ENCODE results near the gene VIT. TPM values are rescaled to one million over a fixed set of nuclear protein-coding genes. Genes with fewer than 3 reads are reported as not detected.

VIT gene
- polyA plus RNA-seq, 1 experiment: not detected

- DNase-seq (ENCODE audit: low read depth, low spot score): no peak
- CTCF ChIA-PET: no interaction called here
- H3K9me3 ChIP-seq (ENCODE audit: control insufficient read depth, insufficient read depth, low read length): no peaks in the 10 kb centered on the region
- no peak overlapping the region for H3K27ac ChIP-seq (ENCODE audit: low read depth, low read length)
- H3K4me3 ChIP-seq (ENCODE audit: low read depth, low read length): no peak overlapping the region
- no peak for TF ChIP-seq CTCF (IDR thresholded peaks at IDR 0.05; ENCODE audit: low read depth, low read length)
- peaks cover 6% of the 10 kb centered on the region for H3K27me3 ChIP-seq (ENCODE audit: control insufficient read depth, insufficient read depth, low read length)
- POLR2A ChIA-PET: no interaction called here
Observed at GRCh38 chr2:36741188-36741837, 44.8 kb downstream of the VIT start.

GRCh38 chr2:36743954-36744353, 47.4 kb downstream of the VIT start:
- POLR2A ChIA-PET: no interaction called here
- Histone ChIP-seq H3K27ac (ENCODE audit: low read depth, low read length) (no peak overlapping the region), H3K27me3 (ENCODE audit: control insufficient read depth, insufficient read depth, low read length) (peaks cover 5% of the 10 kb centered on the region), H3K4me3 (ENCODE audit: low read depth, low read length) (no peak overlapping the region), H3K9me3 (ENCODE audit: control insufficient read depth, insufficient read depth, low read length) (no peaks in the 10 kb centered on the region)
- TF ChIP-seq CTCF (IDR thresholded peaks at IDR 0.05; ENCODE audit: low read depth, low read length): no peak
- CTCF ChIA-PET: no interaction called here
- DNase-seq (ENCODE audit: low read depth, low spot score): no peak

- Histone ChIP-seq H3K27me3 (ENCODE audit: control insufficient read depth, insufficient read depth, low read length) (peaks cover 8% of the 10 kb centered on the region), H3K27ac (ENCODE audit: low read depth, low read length) (no peak overlapping the region), H3K4me3 (ENCODE audit: low read depth, low read length) (no peak overlapping the region), H3K9me3 (ENCODE audit: control insufficient read depth, insufficient read depth, low read length) (no peaks in the 10 kb centered on the region)
- DNase-seq (ENCODE audit: low read depth, low spot score): no peak
- TF ChIP-seq CTCF (IDR thresholded peaks at IDR 0.05; ENCODE audit: low read depth, low read length): no peak
- CTCF ChIA-PET: interaction anchor here (0.7 to 1.3 kb wide), 4 partner anchors 31 to 776 kb away, joined by 3 read pairs; no protein-coding TSS in a partner anchor
- POLR2A ChIA-PET: no interaction called here
Observed at GRCh38 chr2:36748166-36748565, 51.7 kb downstream of the VIT start.

- no peak for TF ChIP-seq CTCF (IDR thresholded peaks at IDR 0.05; ENCODE audit: low read depth, low read length)
- no peak overlapping the region for H3K27ac ChIP-seq (ENCODE audit: low read depth, low read length)
- DNase-seq (ENCODE audit: low read depth, low spot score): no peak
- H3K9me3 ChIP-seq (ENCODE audit: control insufficient read depth, insufficient read depth, low read length): no peaks in the 10 kb centered on the region
- H3K27me3 ChIP-seq (ENCODE audit: control insufficient read depth, insufficient read depth, low read length): peaks cover 10% of the 10 kb centered on the region
- CTCF ChIA-PET: interaction anchor here (0.6 to 1.4 kb wide), 3 partner anchors 29 to 73 kb away, joined by 3 to 4 read pairs (median 4); no protein-coding TSS in a partner anchor
- H3K4me3 ChIP-seq (ENCODE audit: low read depth, low read length): no peak overlapping the region
- POLR2A ChIA-PET: no interaction called here
Observed at GRCh38 chr2:36750101-36750500, 53.6 kb downstream of the VIT start.

GRCh38 chr2:36753706-36754221, 57.3 kb downstream of the VIT start:
- CTCF ChIA-PET: interaction anchor here (0.6 kb wide), 1 partner anchor 561 kb away, joined by 3 read pairs; no protein-coding TSS in a partner anchor
- no peak for DNase-seq (ENCODE audit: low read depth, low spot score)
- Histone ChIP-seq H3K4me3 (ENCODE audit: low read depth, low read length) (no peak overlapping the region), H3K27me3 (ENCODE audit: control insufficient read depth, insufficient read depth, low read length) (peaks cover 10% of the 10 kb centered on the region), H3K27ac (ENCODE audit: low read depth, low read length) (no peak overlapping the region), H3K9me3 (ENCODE audit: control insufficient read depth, insufficient read depth, low read length) (no peaks in the 10 kb centered on the region)
- no peak for TF ChIP-seq CTCF (IDR thresholded peaks at IDR 0.05; ENCODE audit: low read depth, low read length)
- POLR2A ChIA-PET: no interaction called here

Measured in AG04450 (cell line).